CD14-positive monocyte (primary cell): ENCODE data around the gene IPP. TPM values are rescaled to one million over a fixed set of nuclear protein-coding genes. Genes with fewer than 3 reads are reported as not detected.
A peak's percentile ranks its signal among the peaks of the same experiment; 100 is the strongest.

ENCODE experiments used
- DNase-seq, 3 donors: peaks; one replicate each; pipeline ENCODE4 v3.0.0-alpha.2; 2011 to 2022
- H2AFZ ChIP-seq: 2 replicates; pipeline ENCODE4 v1.6.0; 2012; ENCODE audit warnings: mild to moderate bottlenecking, low read depth, low read length, inconsistent platforms; ENCODE audit not compliant: insufficient read depth, poor library complexity, severe bottlenecking
- H3K27ac ChIP-seq, 2 donors: 1 replicate in 1 of 2; 2 replicates in 1 of 2; pipeline ENCODE4 v1.5.1; 2012 to 2013; ENCODE audit warnings: low read length in 2 of 2, control low read depth in 1 of 2, inconsistent platforms in 1 of 2, low read depth in 1 of 2, mild to moderate bottlenecking in 1 of 2
- H3K27me3 ChIP-seq, 2 donors: one replicate each; pipeline versions ENCODE4 v1.6.0 to v1.6.1; 2011 to 2013; ENCODE audit warnings: low read length in 2 of 2; ENCODE audit not compliant: control insufficient read depth in 2 of 2, insufficient read depth in 2 of 2
- H3K36me3 ChIP-seq, 2 donors: replicated peaks in 1 of 2; 1 replicate in 1 of 2; 2 replicates in 1 of 2; pipeline versions ENCODE4 v1.5.1 to v1.6.1; 2012 to 2013; ENCODE audit warnings: low read length in 2 of 2, control low read depth in 1 of 2, inconsistent platforms in 1 of 2, mild to moderate bottlenecking in 1 of 2; ENCODE audit not compliant: insufficient read depth in 2 of 2, control insufficient read depth in 1 of 2
- H3K4me1 ChIP-seq, 2 donors: 1 replicate in 1 of 2; 2 replicates in 1 of 2; pipeline versions ENCODE4 v1.5.1 to v1.6.1; 2012 to 2013; ENCODE audit warnings: low read length in 2 of 2, control low read depth in 1 of 2, inconsistent platforms in 1 of 2, mild to moderate bottlenecking in 1 of 2, moderate library complexity in 1 of 2; ENCODE audit not compliant: insufficient read depth in 2 of 2, control insufficient read depth in 1 of 2
- H3K4me2 ChIP-seq: replicated peaks from 2 replicates; pipeline ENCODE3; 2012; ENCODE audit warnings: low read length, moderate library complexity, mild to moderate bottlenecking; ENCODE audit not compliant: poor library complexity, severe bottlenecking; ENCODE audit errors: extremely low read depth
- H3K4me3 ChIP-seq, 3 experiments: fragments of 200-600 bp in 1 of 3; sonication (generic) in 1 of 3; replicated peaks in 1 of 3; 1 replicate in 2 of 3; 2 replicates in 1 of 3; pipeline ENCODE4 v1.5.1; 2011 to 2013; ENCODE audit warnings: low read length in 3 of 3, mild to moderate bottlenecking in 3 of 3, control low read depth in 2 of 3, low read depth in 2 of 3, inconsistent platforms in 1 of 3, moderate library complexity in 1 of 3
- H3K79me2 ChIP-seq: 2 replicates; pipeline ENCODE4 v1.6.0; 2012; ENCODE audit warnings: mild to moderate bottlenecking, control low read depth, inconsistent platforms, low read length, moderate library complexity; ENCODE audit not compliant: insufficient read depth
- H3K9ac ChIP-seq: 2 replicates; pipeline ENCODE4 v1.6.0; 2017; ENCODE audit warnings: low read length, mild to moderate bottlenecking; ENCODE audit not compliant: insufficient read depth, poor library complexity, severe bottlenecking
- H3K9me3 ChIP-seq, 2 donors: replicated peaks in 1 of 2; 1 replicate in 1 of 2; 2 replicates in 1 of 2; pipeline versions ENCODE4 v1.5.1 to v1.6.1; 2012 to 2013; ENCODE audit warnings: low read length in 2 of 2, control low read depth in 1 of 2; ENCODE audit not compliant: control insufficient read depth in 1 of 2, insufficient read depth in 1 of 2
- H4K20me1 ChIP-seq: 2 replicates; pipeline ENCODE4 v1.6.0; 2012; ENCODE audit warnings: mild to moderate bottlenecking, low read length, control low read depth, moderate library complexity; ENCODE audit not compliant: insufficient read depth
- H3K27ac Mint-ChIP-seq, 7 donors: one replicate each; pipeline ENCODE4 v1.8.0; 2020; ENCODE audit warnings: mild to moderate bottlenecking in 7 of 7, mixed read lengths in 7 of 7, moderate library complexity in 6 of 7, inconsistent platforms in 2 of 7
- H3K27me3 Mint-ChIP-seq, 3 donors: one replicate each; pipeline ENCODE4 v1.8.0; 2021 to 2022; ENCODE audit warnings: low read depth in 3 of 3, mild to moderate bottlenecking in 3 of 3, mixed read lengths in 3 of 3, moderate library complexity in 3 of 3, inconsistent platforms in 1 of 3
- H3K36me3 Mint-ChIP-seq, 2 donors: one replicate each; pipeline ENCODE4 v1.8.0; 2020; ENCODE audit warnings: mixed read lengths in 2 of 2, inconsistent platforms in 1 of 2, mild to moderate bottlenecking in 1 of 2
- H3K4me1 Mint-ChIP-seq: one replicate; pipeline ENCODE4 v1.8.0; 2020; ENCODE audit warnings: mild to moderate bottlenecking, mixed read lengths
- H3K4me3 Mint-ChIP-seq, 2 donors: one replicate each; pipeline ENCODE4 v1.8.0; 2020; ENCODE audit warnings: mild to moderate bottlenecking in 2 of 2, mixed read lengths in 2 of 2, moderate library complexity in 1 of 2
- H3K9me3 Mint-ChIP-seq, 7 donors: one replicate each; pipeline ENCODE4 v1.8.0; 2020 to 2022; ENCODE audit warnings: mixed read lengths in 7 of 7, mild to moderate bottlenecking in 6 of 7, moderate library complexity in 6 of 7, inconsistent platforms in 2 of 7
- WGBS: methylation state at CpG from one replicate; pipeline ENCODE4 v1.1.5; 2013; ENCODE audit warnings: missing lambda C conversion rate; ENCODE audit not compliant: insufficient coverage; 5-methylcytosine and 5-hydroxymethylcytosine counted together
- intact Hi-C, 2 donors: fragments of 100-400 bp; cut with micrococcal nuclease; formaldehyde crosslinking; loops; one replicate each; pipeline versions ENCODE4 v1.15.0 to v1.15.1; 2023
- polyA plus RNA-seq, 3 donors: library from polyadenylated mRNA; depleted of rRNA in 1 of 3; unstranded in 2 of 3; stranded (reverse) in 1 of 3; fragments of 300-500 nt in 2 of 3; fragments of >200 nt in 1 of 3; fragmentation: Illumina TruSeq in 2 of 3; gene quantifications; 1 replicate in 2 of 3; 2 replicates in 1 of 3; pipeline ENCODE4 v1.2.3, GENCODE V29; 2012 to 2021
- TF ChIP-seq, protein P1 (sequence below): fragments of 200-600 bp; IDR thresholded peaks from one replicate; pipeline ENCODE4 v1.8.0; 2022; ENCODE audit warnings: antibody characterized with exemption, mild to moderate bottlenecking

The IPP gene
- polyA plus RNA-seq, 3 donors = 0.35 to 1.4 (median 1.4) TPM

GRCh38 chr1:45723248-45723930, 27.1 kb downstream of the IPP start:
- no peaks in the 10 kb centered on the region for H3K27me3 ChIP-seq
- H3K4me1 ChIP-seq = peaks cover 7 to 11% of the 10 kb centered on the region in 2 donors
- no peaks in the 10 kb centered on the region for H4K20me1 ChIP-seq
- no peak overlapping the region for H3K4me3 Mint-ChIP-seq
- peaks cover 0 to under 1% (median 0%) of the 10 kb centered on the region in 3 donors for H3K27me3 Mint-ChIP-seq
- no peaks in the 10 kb centered on the region for H3K9me3 Mint-ChIP-seq
- intact Hi-C loops = no loop called here
- H3K4me3 ChIP-seq = no peak overlapping the region
- H3K4me1 Mint-ChIP-seq = peaks cover 10% of the 10 kb centered on the region
- peak overlapping the region; percentile 17 for H3K4me2 ChIP-seq
- no peaks in the 10 kb centered on the region for H3K9me3 ChIP-seq
- no peak for DNase-seq
- H3K9ac ChIP-seq = no peak overlapping the region
- peak overlapping the region in 1 of 2 donors; percentile 37 for H3K27ac ChIP-seq
- H2AFZ ChIP-seq = no peak overlapping the region
- TF ChIP-seq, protein P1, sequence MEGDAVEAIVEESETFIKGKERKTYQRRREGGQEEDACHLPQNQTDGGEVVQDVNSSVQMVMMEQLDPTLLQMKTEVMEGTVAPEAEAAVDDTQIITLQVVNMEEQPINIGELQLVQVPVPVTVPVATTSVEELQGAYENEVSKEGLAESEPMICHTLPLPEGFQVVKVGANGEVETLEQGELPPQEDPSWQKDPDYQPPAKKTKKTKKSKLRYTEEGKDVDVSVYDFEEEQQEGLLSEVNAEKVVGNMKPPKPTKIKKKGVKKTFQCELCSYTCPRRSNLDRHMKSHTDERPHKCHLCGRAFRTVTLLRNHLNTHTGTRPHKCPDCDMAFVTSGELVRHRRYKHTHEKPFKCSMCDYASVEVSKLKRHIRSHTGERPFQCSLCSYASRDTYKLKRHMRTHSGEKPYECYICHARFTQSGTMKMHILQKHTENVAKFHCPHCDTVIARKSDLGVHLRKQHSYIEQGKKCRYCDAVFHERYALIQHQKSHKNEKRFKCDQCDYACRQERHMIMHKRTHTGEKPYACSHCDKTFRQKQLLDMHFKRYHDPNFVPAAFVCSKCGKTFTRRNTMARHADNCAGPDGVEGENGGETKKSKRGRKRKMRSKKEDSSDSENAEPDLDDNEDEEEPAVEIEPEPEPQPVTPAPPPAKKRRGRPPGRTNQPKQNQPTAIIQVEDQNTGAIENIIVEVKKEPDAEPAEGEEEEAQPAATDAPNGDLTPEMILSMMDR = no peak
- H3K27ac Mint-ChIP-seq = no peak overlapping the region
- H3K36me3 ChIP-seq = no peaks in the 10 kb centered on the region
- no peaks in the 10 kb centered on the region for H3K79me2 ChIP-seq
- no peaks in the 10 kb centered on the region for H3K36me3 Mint-ChIP-seq

- intact Hi-C loops = no loop called here
- H2AFZ ChIP-seq = no peak overlapping the region
- peak overlapping the region; percentile 17 for H3K4me2 ChIP-seq
- no peaks in the 10 kb centered on the region for H3K9me3 Mint-ChIP-seq
- no CpG with 5 or more reads among the region's 3 CpGs for WGBS
- peaks cover 10% of the 10 kb centered on the region for H3K4me1 Mint-ChIP-seq
- H3K9me3 ChIP-seq = no peaks in the 10 kb centered on the region
- H3K79me2 ChIP-seq = no peaks in the 10 kb centered on the region
- H3K4me3 ChIP-seq = no peak overlapping the region
- no peaks in the 10 kb centered on the region for H3K27me3 ChIP-seq
- no peak overlapping the region for H3K27ac ChIP-seq
- no peaks in the 10 kb centered on the region for H3K36me3 Mint-ChIP-seq
- H3K4me3 Mint-ChIP-seq = no peak overlapping the region
- TF ChIP-seq, protein P1 = no peak
- peaks cover 0 to 3% (median 0%) of the 10 kb centered on the region in 3 donors for H3K27me3 Mint-ChIP-seq
- peaks cover 7 to 11% of the 10 kb centered on the region in 2 donors for H3K4me1 ChIP-seq
- no peaks in the 10 kb centered on the region for H3K36me3 ChIP-seq
- no peaks in the 10 kb centered on the region for H4K20me1 ChIP-seq
- peak overlapping the region in 2 of 7 donors; percentile 19 to 26 for H3K27ac Mint-ChIP-seq
- H3K9ac ChIP-seq = no peak overlapping the region
- DNase-seq = peak; percentile 38 to 65 (median 64)
Measured at GRCh38 chr1:45722809-45723208, 27.6 kb downstream of the IPP start.
